ENCODE results near the gene MUSTN1.

Gene MUSTN1

DNA sequence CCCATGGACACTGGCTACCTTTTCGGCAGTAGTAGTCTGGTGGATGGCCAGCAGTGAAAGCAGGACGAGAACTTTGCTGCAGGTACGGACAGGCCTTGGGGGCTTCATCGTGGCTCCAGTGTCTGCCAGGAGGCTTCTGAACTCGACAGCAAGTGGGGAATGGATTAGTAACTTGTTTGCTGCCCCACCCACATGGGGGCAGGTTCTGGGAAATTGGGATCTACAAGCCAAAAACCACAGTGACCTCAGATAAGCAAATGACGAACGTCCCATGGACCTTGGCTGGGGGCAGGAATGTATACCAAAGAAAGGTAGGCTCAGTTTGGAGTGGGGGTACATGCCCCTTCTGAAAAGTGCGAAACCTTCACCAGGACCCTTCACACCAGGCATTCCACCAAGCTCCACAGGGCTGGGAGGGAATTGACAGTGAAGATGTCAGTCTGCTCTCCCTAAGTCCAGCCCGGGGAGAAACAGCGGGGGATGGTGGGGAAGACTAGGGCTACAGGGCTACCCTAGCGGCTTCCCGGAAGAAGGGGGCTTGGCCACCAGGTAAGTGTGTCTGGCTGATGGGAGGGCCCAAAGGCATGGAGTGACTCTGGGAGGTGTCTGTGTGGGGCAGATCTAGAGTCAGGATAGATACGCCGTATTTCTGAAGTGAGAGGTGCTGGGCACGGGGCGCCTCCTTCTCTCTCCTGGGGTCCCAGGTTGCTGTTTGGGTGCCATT, 4.1 kb downstream of the MUSTN1 start, which contains the start of gene ITIH4:
ITIH4 (minus strand) TSS at position 138 of the 724 bp plus-strand sequence; CDS start at position 108, 30 bp downstream.
- Histone ChIP-seq H3K27ac (ENCODE audit: low read length) (no peak within 1 kb of the TSS), H3K4me1 (ENCODE audit: insufficient read depth, low read length) (no peaks in the 10 kb centered on the region), H3K4me3 (ENCODE audit: low read length) (no peak within 1 kb of the TSS), H3K36me3 (ENCODE audit: insufficient read depth, low read depth, low read length) (no peaks in the 10 kb centered on the region), H3K27me3 (ENCODE audit: insufficient read depth, low read length) (no peaks in the 10 kb centered on the region), H3K9ac (ENCODE audit: low read depth, low read length) (no peak within 1 kb of the TSS), H3K9me3 (ENCODE audit: insufficient read depth, low read depth, low read length) (no peaks in the 10 kb centered on the region)

DNA sequence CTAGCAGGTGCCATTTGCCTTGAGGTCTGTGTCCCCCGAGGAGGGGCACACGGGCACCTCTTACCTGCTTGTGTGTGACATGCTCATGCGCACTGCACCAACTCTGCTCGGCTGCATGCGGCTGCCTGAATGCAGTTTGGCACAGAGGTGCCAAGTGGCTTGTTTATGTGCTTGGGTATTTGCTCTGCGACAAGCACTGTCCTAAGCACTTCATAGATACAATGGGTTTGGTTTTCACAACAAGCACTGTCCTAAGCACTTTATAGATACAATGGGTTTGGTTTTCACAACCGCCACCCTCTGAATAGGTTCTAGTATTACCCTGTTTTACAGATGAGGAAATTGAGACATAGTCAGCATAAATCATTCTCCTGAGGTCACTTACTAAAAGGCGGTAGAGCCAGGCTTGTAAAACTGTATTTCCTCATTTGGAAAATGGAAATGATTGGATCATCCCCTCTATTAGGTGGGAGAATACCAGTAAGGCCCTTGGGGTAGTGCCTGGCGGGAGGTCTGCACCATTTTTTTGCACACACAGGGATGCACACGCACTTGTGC, 4.8 kb downstream of the MUSTN1 start:
- Histone ChIP-seq H3K4me1 (ENCODE audit: insufficient read depth, low read length) (no peaks in the 10 kb centered on the region), H3K36me3 (ENCODE audit: insufficient read depth, low read depth, low read length) (no peaks in the 10 kb centered on the region), H3K27ac (ENCODE audit: low read length) (no peak overlapping the region), H3K4me3 (ENCODE audit: low read length) (no peak overlapping the region), H3K27me3 (ENCODE audit: insufficient read depth, low read length) (no peaks in the 10 kb centered on the region), H3K9me3 (ENCODE audit: insufficient read depth, low read depth, low read length) (no peaks in the 10 kb centered on the region), H3K9ac (ENCODE audit: low read depth, low read length) (no peak overlapping the region)

DNA sequence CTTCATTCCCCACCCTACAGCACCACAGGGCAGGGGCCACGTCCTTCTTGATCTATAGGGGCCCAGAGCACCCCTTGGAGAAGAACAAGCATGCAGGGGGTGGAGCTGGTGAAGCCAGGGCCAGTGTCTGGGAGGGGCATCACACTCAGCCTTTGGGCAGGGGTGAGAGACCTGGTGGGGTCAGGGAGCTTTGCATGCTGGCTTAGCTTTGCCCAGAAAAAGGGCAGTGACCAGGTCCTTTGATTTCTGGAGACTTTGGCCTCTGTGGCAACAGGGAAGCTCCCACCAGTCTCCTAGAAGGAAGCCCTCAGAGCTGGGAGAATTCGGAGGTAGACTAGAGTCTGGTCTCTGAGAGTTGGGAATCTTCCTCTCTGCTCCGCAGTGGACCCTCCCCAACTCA, 5.3 kb downstream of the MUSTN1 start:
- Histone ChIP-seq H3K36me3 (ENCODE audit: insufficient read depth, low read depth, low read length) (no peaks in the 10 kb centered on the region), H3K4me1 (ENCODE audit: insufficient read depth, low read length) (no peaks in the 10 kb centered on the region), H3K27me3 (ENCODE audit: insufficient read depth, low read length) (no peaks in the 10 kb centered on the region), H3K9me3 (ENCODE audit: insufficient read depth, low read depth, low read length) (no peaks in the 10 kb centered on the region), H3K9ac (ENCODE audit: low read depth, low read length) (no peak overlapping the region), H3K27ac (ENCODE audit: low read length) (no peak overlapping the region), H3K4me3 (ENCODE audit: low read length) (no peak overlapping the region)

DNA sequence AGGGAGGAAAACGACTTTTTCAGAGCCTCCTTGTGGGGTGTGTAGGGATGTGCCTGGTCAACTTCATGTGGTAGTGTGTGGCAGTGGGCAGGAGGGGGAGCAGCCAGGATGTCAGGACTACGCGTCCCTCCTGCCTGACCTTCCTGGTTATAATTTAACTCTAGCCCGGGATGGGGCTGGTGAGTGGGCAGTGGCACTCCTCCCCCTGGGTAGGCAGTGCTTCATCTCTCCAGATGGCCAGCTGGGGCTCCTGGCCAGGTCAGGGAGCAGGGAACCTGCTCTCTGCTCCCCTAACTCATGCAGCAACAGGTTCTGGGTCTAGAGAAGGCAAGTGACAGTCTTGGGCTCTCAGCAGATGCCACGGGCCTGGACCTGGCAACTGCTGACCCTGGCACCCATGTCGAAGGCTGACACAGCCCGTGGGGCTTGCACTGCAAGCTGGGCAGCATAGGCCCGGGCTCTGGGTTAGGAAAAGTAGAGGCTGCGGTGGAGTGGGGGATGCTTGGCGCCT, 6.9 kb downstream of the MUSTN1 start:
- no peaks in the 10 kb centered on the region for H3K27me3 ChIP-seq (ENCODE audit: insufficient read depth, low read length)

GRCh38 chr3:52827441-52827840, 7.4 kb downstream of the MUSTN1 start:
- H3K4me3 ChIP-seq (ENCODE audit: low read length) = no peak overlapping the region
- no peaks in the 10 kb centered on the region for H3K9me3 ChIP-seq (ENCODE audit: insufficient read depth, low read depth, low read length)
- no peaks in the 10 kb centered on the region for H3K27me3 ChIP-seq (ENCODE audit: insufficient read depth, low read length)
- no peak overlapping the region for H3K27ac ChIP-seq (ENCODE audit: low read length)
- H3K9ac ChIP-seq (ENCODE audit: low read depth, low read length) = no peak overlapping the region
- no peaks in the 10 kb centered on the region for H3K36me3 ChIP-seq (ENCODE audit: insufficient read depth, low read depth, low read length)
- no peaks in the 10 kb centered on the region for H3K4me1 ChIP-seq (ENCODE audit: insufficient read depth, low read length)

More for the DNA sequence above, 6.9 kb downstream of the MUSTN1 start:
- no peak overlapping the region for H3K9ac ChIP-seq (ENCODE audit: low read depth, low read length)
- H3K9me3 ChIP-seq (ENCODE audit: insufficient read depth, low read depth, low read length) = no peaks in the 10 kb centered on the region
- no peaks in the 10 kb centered on the region for H3K4me1 ChIP-seq (ENCODE audit: insufficient read depth, low read length)
- no peak overlapping the region for H3K27ac ChIP-seq (ENCODE audit: low read length)
- no peak overlapping the region for H3K4me3 ChIP-seq (ENCODE audit: low read length)
- H3K36me3 ChIP-seq (ENCODE audit: insufficient read depth, low read depth, low read length) = no peaks in the 10 kb centered on the region

DNA sequence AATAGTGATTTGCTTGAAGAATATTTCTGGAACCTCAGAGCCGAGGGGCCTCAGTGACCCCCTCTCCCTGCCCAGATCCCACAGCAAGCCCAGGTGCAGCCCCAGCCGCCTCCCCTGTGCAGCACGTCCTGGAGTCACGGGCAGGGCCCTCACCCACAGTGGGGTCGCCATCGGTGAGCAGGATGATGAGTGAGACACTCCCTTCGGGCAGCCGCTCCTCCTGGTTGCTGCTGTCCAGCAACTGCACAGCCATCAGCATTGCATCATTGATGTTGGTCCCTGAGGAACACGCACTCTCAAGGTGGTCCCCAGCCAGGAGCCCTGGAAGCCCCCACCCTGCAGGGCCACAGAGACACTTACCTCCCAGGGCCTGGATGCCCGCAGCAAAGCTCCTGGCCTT, 10.8 kb downstream of the MUSTN1 start:
- Histone ChIP-seq H3K4me3 (ENCODE audit: low read length) (no peak overlapping the region), H3K4me1 (ENCODE audit: insufficient read depth, low read length) (0 out of 2 replicates have a peak, but pooled peaks cover 4% of the 10 kb centered on the region), H3K36me3 (ENCODE audit: insufficient read depth, low read depth, low read length) (no peaks in the 10 kb centered on the region), H3K27ac (ENCODE audit: low read length) (no peak overlapping the region), H3K9ac (ENCODE audit: low read depth, low read length) (no peak overlapping the region), H3K27me3 (ENCODE audit: insufficient read depth, low read length) (no peaks in the 10 kb centered on the region), H3K9me3 (ENCODE audit: insufficient read depth, low read depth, low read length) (no peaks in the 10 kb centered on the region)

DNA sequence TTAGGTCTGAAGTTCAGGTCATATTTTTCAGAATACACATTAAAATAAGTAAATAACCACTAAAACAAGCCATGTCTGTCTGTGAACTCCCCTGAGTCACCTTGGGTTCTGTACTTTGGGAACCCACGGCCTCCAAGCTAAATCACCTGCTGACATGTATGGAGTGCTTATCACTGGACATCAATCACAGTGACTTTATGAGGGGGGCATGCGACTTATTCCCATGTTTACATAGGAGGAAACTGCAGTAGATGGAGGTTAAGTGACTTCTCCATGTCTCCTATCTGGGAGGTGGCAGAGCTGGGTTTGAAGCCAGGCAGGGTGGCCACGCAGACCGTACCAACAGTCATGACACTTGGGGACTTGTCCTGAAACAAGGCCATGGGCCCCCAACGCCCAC, 12.5 kb downstream of the MUSTN1 start:
- H3K9me3 ChIP-seq (ENCODE audit: insufficient read depth, low read depth, low read length) = no peaks in the 10 kb centered on the region
- H3K36me3 ChIP-seq (ENCODE audit: insufficient read depth, low read depth, low read length) = no peaks in the 10 kb centered on the region
- H3K4me3 ChIP-seq (ENCODE audit: low read length) = no peak overlapping the region
- 0 out of 2 replicates have a peak, but pooled peaks cover 4% of the 10 kb centered on the region for H3K4me1 ChIP-seq (ENCODE audit: insufficient read depth, low read length)
- H3K9ac ChIP-seq (ENCODE audit: low read depth, low read length) = no peak overlapping the region
- no peak overlapping the region for H3K27ac ChIP-seq (ENCODE audit: low read length)
- H3K27me3 ChIP-seq (ENCODE audit: insufficient read depth, low read length) = no peaks in the 10 kb centered on the region

GRCh38 chr3:52820736-52821135, 14.1 kb downstream of the MUSTN1 start:
- H3K4me1 ChIP-seq (ENCODE audit: insufficient read depth, low read length) = 0 out of 2 replicates have a peak, but pooled peaks cover 4% of the 10 kb centered on the region
- no peak overlapping the region for H3K27ac ChIP-seq (ENCODE audit: low read length)
- H3K27me3 ChIP-seq (ENCODE audit: insufficient read depth, low read length) = no peaks in the 10 kb centered on the region
- no peak overlapping the region for H3K9ac ChIP-seq (ENCODE audit: low read depth, low read length)
- H3K4me3 ChIP-seq (ENCODE audit: low read length) = no peak overlapping the region
- no peaks in the 10 kb centered on the region for H3K36me3 ChIP-seq (ENCODE audit: insufficient read depth, low read depth, low read length)
- H3K9me3 ChIP-seq (ENCODE audit: insufficient read depth, low read depth, low read length) = no peaks in the 10 kb centered on the region

GRCh38 chr3:52819936-52820335, 14.9 kb downstream of the MUSTN1 start:
- H3K4me3 ChIP-seq (ENCODE audit: low read length) = no peak overlapping the region
- H3K27ac ChIP-seq (ENCODE audit: low read length) = no peak overlapping the region
- H3K27me3 ChIP-seq (ENCODE audit: insufficient read depth, low read length) = no peaks in the 10 kb centered on the region
- H3K36me3 ChIP-seq (ENCODE audit: insufficient read depth, low read depth, low read length) = no peaks in the 10 kb centered on the region
- 0 out of 2 replicates have a peak, but pooled peaks cover 4% of the 10 kb centered on the region for H3K4me1 ChIP-seq (ENCODE audit: insufficient read depth, low read length)
- no peaks in the 10 kb centered on the region for H3K9me3 ChIP-seq (ENCODE audit: insufficient read depth, low read depth, low read length)
- no peak overlapping the region for H3K9ac ChIP-seq (ENCODE audit: low read depth, low read length)

GRCh38 chr3:52817860-52818259, 17.0 kb downstream of the MUSTN1 start:
- Histone ChIP-seq H3K27me3 (ENCODE audit: insufficient read depth, low read length) (no peaks in the 10 kb centered on the region), H3K9me3 (ENCODE audit: insufficient read depth, low read depth, low read length) (no peaks in the 10 kb centered on the region), H3K9ac (ENCODE audit: low read depth, low read length) (no peak overlapping the region), H3K4me3 (ENCODE audit: low read length) (no peak overlapping the region), H3K36me3 (ENCODE audit: insufficient read depth, low read depth, low read length) (no peaks in the 10 kb centered on the region), H3K4me1 (ENCODE audit: insufficient read depth, low read length) (0 out of 2 replicates have a peak, but pooled peaks cover 4% of the 10 kb centered on the region), H3K27ac (ENCODE audit: low read length) (no peak overlapping the region)

DNA sequence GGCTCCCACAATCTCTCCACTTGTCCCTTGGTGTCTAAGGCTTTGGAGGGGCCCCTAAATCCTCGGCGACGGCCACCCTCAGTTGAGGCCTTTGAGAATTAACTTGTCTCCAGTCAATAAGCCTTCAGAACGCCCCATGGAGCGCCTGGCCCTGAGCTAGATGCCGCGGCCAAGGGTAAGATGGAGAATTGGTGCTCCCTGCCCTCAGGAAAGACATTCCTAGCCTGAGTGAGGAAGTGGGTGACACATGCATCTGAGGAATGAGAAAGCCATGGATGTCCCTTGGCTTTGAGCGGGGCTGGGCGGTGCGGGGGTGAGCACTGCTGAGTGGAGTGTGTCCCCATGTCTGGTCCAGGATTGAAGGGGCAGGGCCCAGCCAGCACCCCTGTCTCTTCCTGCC, 17.6 kb downstream of the MUSTN1 start:
- H3K27me3 ChIP-seq (ENCODE audit: insufficient read depth, low read length) = no peaks in the 10 kb centered on the region
- no peaks in the 10 kb centered on the region for H3K36me3 ChIP-seq (ENCODE audit: insufficient read depth, low read depth, low read length)
- H3K4me3 ChIP-seq (ENCODE audit: low read length) = no peak overlapping the region
- no peaks in the 10 kb centered on the region for H3K9me3 ChIP-seq (ENCODE audit: insufficient read depth, low read depth, low read length)
- 0 out of 2 replicates have a peak, but pooled peaks cover 4% of the 10 kb centered on the region for H3K4me1 ChIP-seq (ENCODE audit: insufficient read depth, low read length)
- H3K9ac ChIP-seq (ENCODE audit: low read depth, low read length) = no peak overlapping the region
- H3K27ac ChIP-seq (ENCODE audit: low read length) = no peak overlapping the region

DNA sequence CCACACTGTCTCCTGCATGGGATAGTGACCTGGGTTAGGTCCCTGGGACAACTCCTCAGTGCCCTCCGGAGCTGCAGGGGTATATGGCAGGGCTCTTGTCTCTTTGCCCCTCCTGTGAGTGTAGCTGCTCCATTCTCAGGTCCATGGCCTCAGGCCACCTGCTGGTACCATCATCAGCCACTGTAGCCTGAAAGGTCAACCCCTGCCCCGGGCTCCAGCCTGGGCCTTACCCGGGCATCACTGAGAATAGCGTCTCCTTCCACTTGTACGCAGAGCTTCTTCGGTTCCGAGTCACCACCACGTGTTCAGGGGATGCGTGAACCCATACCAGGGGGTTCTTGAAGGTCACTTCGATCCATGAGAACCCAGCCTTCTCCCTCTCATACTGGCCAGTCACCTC, 18.2 kb downstream of the MUSTN1 start:
- Histone ChIP-seq H3K27me3 (ENCODE audit: insufficient read depth, low read length) (no peaks in the 10 kb centered on the region), H3K4me3 (ENCODE audit: low read length) (no peak overlapping the region), H3K9ac (ENCODE audit: low read depth, low read length) (no peak overlapping the region), H3K36me3 (ENCODE audit: insufficient read depth, low read depth, low read length) (no peaks in the 10 kb centered on the region), H3K9me3 (ENCODE audit: insufficient read depth, low read depth, low read length) (no peaks in the 10 kb centered on the region), H3K27ac (ENCODE audit: low read length) (no peak overlapping the region), H3K4me1 (ENCODE audit: insufficient read depth, low read length) (0 out of 2 replicates have a peak, but pooled peaks cover 4% of the 10 kb centered on the region)
